A673 (cell line): Measurements from ENCODE around the gene FREY1. TPM values are rescaled to one million over a fixed set of nuclear protein-coding genes. Genes with fewer than 3 reads are reported as not detected.
A peak's percentile ranks its signal among the peaks of the same experiment; 100 is the strongest.

Experiments used
- BruUV-seq: library from RNA; stranded (reverse); fragments of 400-500 nt; replicated peaks from 2 replicates; lab custom pipeline; 2021; lab: Mats Ljungman, UMichigan
- CTCF ChIA-PET: fragments of 300-600 bp; sonication (Branson Sonifier 250); formaldehyde crosslinking; loops from one replicate; lab custom pipeline; 2022; ENCODE audit warnings: antibody characterized with exemption; lab: Charles Lee
- POLR2A ChIA-PET: fragments of 300-600 bp; sonication (Branson Sonifier 250); formaldehyde crosslinking; loops from one replicate; lab custom pipeline; 2022; ENCODE audit warnings: antibody characterized with exemption; ENCODE audit not compliant: low non-redundant PET; lab: Charles Lee
- DNase-seq: peaks from one replicate; pipeline ENCODE4 v3.0.0-alpha.2; 2015; ENCODE audit warnings: low spot score
- H3K27ac ChIP-seq: fragments of 200-600 bp; sonication (generic); 2 replicates; pipeline ENCODE4 v1.5.1; 2016; ENCODE audit warnings: mixed run types, low read depth, mild to moderate bottlenecking, mixed read lengths, antibody characterized with exemption, low read length; ENCODE audit not compliant: poor library complexity, severe bottlenecking
- H3K27me3 ChIP-seq: fragments of 200-600 bp; sonication (generic); replicated peaks from 2 replicates; pipeline ENCODE4 v1.6.1; 2017; ENCODE audit warnings: mixed run types, low read depth, mild to moderate bottlenecking, mixed read lengths, antibody characterized with exemption, low read length; ENCODE audit not compliant: insufficient read depth, poor library complexity
- H3K36me3 ChIP-seq: fragments of 200-600 bp; sonication (generic); 2 replicates; pipeline ENCODE4 v1.6.1; 2016; ENCODE audit warnings: mixed run types, mild to moderate bottlenecking, mixed read lengths, antibody characterized with exemption, low read length; ENCODE audit not compliant: insufficient read depth, poor library complexity, severe bottlenecking
- H3K4me1 ChIP-seq: fragments of 200-600 bp; sonication (generic); 2 replicates; pipeline ENCODE4 v1.6.1; 2017; ENCODE audit warnings: mixed run types, mild to moderate bottlenecking, mixed read lengths, antibody characterized with exemption, low read length; ENCODE audit not compliant: insufficient read depth, poor library complexity, severe bottlenecking
- H3K4me3 ChIP-seq: fragments of 200-600 bp; sonication (generic); 2 replicates; pipeline ENCODE4 v1.5.1; 2016; ENCODE audit warnings: low read depth, mixed run types, mild to moderate bottlenecking, mixed read lengths, low read length; ENCODE audit not compliant: poor library complexity, severe bottlenecking
- H3K9me3 ChIP-seq: fragments of 200-600 bp; sonication (generic); 2 replicates; pipeline ENCODE4 v1.6.1; 2016; ENCODE audit warnings: mixed run types, low read depth, mild to moderate bottlenecking, mixed read lengths, antibody characterized with exemption, low read length; ENCODE audit not compliant: poor library complexity, severe bottlenecking
- EZH2 ChIP-seq: fragments of 200-600 bp; sonication (generic); IDR thresholded peaks from 2 replicates; pipeline ENCODE4 v1.6.1; 2017; ENCODE audit warnings: borderline replicate concordance, low read depth, mild to moderate bottlenecking, mixed read lengths, antibody characterized with exemption, low read length; ENCODE audit not compliant: poor library complexity, severe bottlenecking
- intact Hi-C: fragments of 100-400 bp; cut with micrococcal nuclease; formaldehyde crosslinking; loops from one replicate; pipeline ENCODE4 v1.10.0; 2022; ENCODE audit not compliant: unreplicated experiment
- total RNA-seq: library from RNA; stranded (reverse); gene quantifications from 2 replicates; pipeline ENCODE4 v1.2.3, GENCODE V29; 2021
- TF ChIP-seq, protein P1 (sequence below): fragments of 300-800, 200-600 bp; sonication (generic); conservative IDR thresholded peaks from 2 replicates; pipeline ENCODE4 v1.5.1; 2017; ENCODE audit warnings: low read depth, mild to moderate bottlenecking, antibody characterized with exemption, low read length, moderate library complexity, mixed read lengths

The FREY1 gene
- total RNA-seq, 1 experiment from 2014 or later, result 3.8 TPM

DNA sequence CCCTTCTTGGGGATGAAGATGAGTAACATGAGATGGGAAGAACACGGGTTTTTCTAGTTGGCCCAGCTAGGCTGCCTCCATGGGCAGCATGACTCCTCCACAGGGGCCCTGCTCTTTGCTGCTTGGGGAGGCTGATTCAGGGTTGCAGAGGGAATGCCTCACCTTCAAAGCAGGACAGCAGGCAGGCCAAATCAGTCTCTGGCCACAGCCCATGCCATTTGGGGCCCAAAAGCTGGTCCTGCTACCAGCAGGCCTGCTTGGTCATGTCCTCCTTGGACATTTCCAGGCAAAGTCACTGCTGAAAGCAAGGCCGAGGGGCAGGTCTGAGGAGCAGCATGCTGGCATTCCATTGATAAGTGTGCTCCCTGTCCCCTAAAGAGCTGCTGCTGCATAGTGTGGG, 35.4 kb downstream of the FREY1 start:
- Histone ChIP-seq H3K9me3 (no peaks in the 10 kb centered on the region), H3K27me3 (no peaks in the 10 kb centered on the region), H3K4me1 (peaks cover 21% of the 10 kb centered on the region), H3K27ac (peak overlapping the region; percentile 61), H3K4me3 (no peak overlapping the region), H3K36me3 (peaks cover 56% of the 10 kb centered on the region)
- DNase-seq, result no peak
- intact Hi-C loops, result loop anchor here (1.0 to 10.0 kb wide), 4 partner anchors 45 to 363 kb away; partner anchors contain the start of gene PEX16
- CTCF ChIA-PET, result interaction anchor here (0.6 to 3.4 kb wide), 7 partner anchors 8 to 396 kb away, joined by 3 to 39 read pairs (median 4); no protein-coding TSS in a partner anchor
- no TSS peak for BruUV-seq
- POLR2A ChIA-PET, result no interaction called here
- TF ChIP-seq EZH2, result no peak
- TF ChIP-seq, protein P1, sequence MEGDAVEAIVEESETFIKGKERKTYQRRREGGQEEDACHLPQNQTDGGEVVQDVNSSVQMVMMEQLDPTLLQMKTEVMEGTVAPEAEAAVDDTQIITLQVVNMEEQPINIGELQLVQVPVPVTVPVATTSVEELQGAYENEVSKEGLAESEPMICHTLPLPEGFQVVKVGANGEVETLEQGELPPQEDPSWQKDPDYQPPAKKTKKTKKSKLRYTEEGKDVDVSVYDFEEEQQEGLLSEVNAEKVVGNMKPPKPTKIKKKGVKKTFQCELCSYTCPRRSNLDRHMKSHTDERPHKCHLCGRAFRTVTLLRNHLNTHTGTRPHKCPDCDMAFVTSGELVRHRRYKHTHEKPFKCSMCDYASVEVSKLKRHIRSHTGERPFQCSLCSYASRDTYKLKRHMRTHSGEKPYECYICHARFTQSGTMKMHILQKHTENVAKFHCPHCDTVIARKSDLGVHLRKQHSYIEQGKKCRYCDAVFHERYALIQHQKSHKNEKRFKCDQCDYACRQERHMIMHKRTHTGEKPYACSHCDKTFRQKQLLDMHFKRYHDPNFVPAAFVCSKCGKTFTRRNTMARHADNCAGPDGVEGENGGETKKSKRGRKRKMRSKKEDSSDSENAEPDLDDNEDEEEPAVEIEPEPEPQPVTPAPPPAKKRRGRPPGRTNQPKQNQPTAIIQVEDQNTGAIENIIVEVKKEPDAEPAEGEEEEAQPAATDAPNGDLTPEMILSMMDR, result no peak

DNA sequence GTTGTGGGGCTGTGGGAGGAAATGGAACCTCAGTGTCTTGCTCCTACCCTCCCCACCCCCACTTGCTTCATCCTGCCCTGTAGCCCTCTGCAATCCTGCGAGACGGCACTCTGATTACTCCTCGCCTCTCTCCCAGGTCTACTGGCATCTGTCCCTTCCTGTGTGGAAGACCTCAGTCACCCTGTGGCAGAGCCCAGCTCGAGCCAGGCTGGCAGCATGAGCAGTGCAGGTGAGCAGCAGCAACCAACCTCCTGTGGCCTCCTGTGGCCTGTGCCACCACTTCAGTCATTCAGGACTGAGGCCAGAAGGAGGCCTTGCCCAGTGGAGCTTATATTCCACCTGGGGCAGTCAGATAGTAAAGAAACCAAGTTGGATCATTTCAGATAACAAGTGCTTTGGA, 36.4 kb downstream of the FREY1 start:
- TF ChIP-seq, protein P1, result no peak
- no peak for TF ChIP-seq EZH2
- no peaks in the 10 kb centered on the region for H3K27me3 ChIP-seq
- H3K4me3 ChIP-seq, result no peak overlapping the region
- intact Hi-C loops, result loop anchor here (5.0 to 10.0 kb wide), 2 partner anchors 132 to 364 kb away; no protein-coding TSS in a partner anchor
- no peaks in the 10 kb centered on the region for H3K9me3 ChIP-seq
- H3K4me1 ChIP-seq, result peaks cover 21% of the 10 kb centered on the region
- ChIA-PET CTCF (no interaction called here), POLR2A (interaction anchor here (0.7 kb wide), 1 partner anchor 13 kb away, joined by 3 read pairs; no protein-coding TSS in a partner anchor)
- DNase-seq, result no peak
- BruUV-seq, result no TSS peak
- no peak overlapping the region for H3K27ac ChIP-seq
- peaks cover 56% of the 10 kb centered on the region for H3K36me3 ChIP-seq

DNA sequence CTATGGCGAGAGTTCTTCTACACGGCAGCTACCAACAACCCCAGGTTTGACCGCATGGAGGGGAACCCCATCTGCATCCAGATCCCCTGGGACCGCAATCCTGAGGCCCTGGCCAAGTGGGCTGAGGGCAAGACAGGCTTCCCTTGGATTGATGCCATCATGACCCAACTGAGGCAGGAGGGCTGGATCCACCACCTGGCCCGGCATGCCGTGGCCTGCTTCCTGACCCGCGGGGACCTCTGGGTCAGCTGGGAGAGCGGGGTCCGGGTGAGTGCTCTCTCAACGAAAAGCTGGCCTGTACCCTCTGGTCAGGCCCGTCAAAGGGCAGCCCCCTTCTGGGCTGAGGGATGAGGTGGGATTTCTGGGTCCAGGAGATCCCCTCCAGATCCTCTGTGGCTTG, 37.5 kb downstream of the FREY1 start:
- ChIA-PET POLR2A (no interaction called here), CTCF (no interaction called here)
- Histone ChIP-seq H3K27ac (no peak overlapping the region), H3K9me3 (no peaks in the 10 kb centered on the region), H3K4me1 (peaks cover 21% of the 10 kb centered on the region), H3K4me3 (no peak overlapping the region), H3K36me3 (peaks cover 63% of the 10 kb centered on the region), H3K27me3 (no peaks in the 10 kb centered on the region)
- BruUV-seq, result no TSS peak
- DNase-seq, result no peak
- intact Hi-C loops, result no loop called here
- no peak for TF ChIP-seq EZH2
- TF ChIP-seq, protein P1, result no peak
